HG02981 (cell line): ENCODE measurements around the gene PLD1.
"Not testable (repeated sequence)": the region's sequence is repeated elsewhere in the genome, so short reads cannot be mapped to it uniquely, and the experiment has no call there.

Source experiments
- ATAC-seq: cut with Tn5 transposase; IDR thresholded peaks from one replicate; pipeline ENCODE4 v1.9.1; 2021; ENCODE audit warnings: mild to moderate bottlenecking, moderate library complexity; ENCODE audit not compliant: unreplicated experiment

PLD1 gene

DNA sequence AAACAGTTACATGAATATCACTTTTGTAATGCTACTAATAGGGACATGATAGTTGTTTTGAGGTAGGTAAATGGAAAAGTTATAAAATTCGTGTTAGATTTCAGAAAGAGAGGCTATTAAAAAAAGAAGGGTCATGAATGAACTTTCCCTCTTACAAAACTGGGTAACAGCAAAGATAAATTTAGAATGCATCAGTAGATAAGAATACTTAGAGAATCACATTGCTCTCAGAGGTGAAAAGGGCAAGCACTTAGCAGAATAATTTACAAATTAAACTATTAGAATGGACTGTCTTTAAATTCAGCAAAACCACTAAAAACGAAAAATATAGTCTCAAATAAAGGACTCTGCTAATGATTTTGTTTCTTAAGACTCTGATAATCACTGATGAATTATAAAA lies 167.2 kb downstream of the PLD1 start:
- ATAC-seq = no peak

DNA sequence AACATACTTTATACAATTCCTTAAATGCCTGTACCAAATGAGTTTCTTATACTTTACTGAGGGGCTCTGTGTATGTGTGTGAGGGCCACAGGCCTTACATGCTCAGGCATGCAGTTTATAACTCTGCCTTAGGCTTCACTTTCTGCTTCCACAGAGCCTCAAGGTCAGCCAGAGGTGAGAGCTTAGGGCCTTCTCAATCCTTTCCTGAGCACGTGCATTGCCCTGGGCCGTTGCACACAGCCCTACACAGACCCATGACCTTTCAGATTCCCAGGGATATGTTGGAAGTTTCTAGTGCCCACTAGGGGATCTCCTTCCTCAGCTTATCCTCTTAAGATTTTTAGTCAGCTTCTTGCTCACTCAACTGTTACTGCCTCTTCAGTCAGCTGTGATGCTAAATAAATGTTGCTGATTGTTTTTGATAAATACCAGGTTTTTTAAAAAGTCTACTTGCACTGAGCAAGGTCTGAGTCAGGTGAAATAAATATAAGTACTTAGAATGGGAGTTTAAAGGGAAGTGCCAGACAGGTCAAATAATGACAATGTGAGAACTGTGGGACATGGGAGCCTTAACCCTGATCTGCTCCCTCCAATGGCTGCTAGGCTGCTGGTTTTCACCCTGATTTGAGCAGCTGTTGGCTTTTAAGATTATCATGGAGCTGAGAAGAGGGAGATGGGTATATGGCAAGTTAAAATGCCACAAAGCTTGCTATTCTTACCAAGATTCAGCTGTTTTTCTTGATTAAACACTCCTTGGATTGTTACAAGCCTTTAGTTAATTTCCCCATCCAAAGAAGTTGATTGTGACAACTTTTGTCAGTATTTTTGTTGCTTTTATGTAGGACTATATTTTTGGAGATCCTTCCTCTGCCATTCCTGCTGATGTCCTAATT lies 169.5 kb downstream of the PLD1 start:
- ATAC-seq = no peak

DNA sequence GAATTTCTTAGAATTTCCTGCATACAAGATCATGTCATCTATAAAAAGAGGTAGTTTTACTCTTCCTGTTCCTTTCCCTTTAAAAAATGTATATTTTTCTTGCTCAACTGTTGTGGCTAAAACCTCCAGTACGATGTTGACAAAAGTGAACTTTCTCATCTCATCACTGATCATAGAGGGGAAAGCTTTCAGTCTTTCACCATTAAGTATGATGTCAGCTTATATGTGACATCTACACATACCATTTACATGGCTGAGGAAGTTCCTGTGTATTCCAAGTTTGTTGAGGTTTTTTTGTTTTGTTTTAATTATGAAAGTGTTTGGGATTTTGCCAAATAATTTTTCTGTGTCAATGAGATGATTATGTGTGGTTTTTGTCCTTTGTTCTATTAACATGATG lies 173.6 kb downstream of the PLD1 start:
- ATAC-seq = no peak

DNA sequence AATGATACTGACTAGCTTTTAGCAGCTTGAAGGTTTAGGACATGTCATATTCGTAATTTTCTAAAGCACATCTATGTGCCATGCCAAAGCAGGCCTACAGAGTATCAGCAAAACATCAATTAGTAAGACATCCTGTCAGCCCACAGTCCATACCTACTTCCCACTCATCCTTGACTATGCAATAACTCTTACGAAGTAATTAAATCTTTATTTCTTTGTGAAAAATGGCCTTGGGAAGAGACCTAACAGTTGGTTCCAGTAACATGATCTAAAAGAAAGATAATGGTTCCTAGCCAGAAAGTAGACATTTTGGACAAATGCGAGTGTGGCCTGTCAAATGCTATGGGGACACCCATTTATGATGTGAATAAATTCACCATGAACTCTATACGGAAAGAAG lies 177.5 kb downstream of the PLD1 start:
- no peak for ATAC-seq

DNA sequence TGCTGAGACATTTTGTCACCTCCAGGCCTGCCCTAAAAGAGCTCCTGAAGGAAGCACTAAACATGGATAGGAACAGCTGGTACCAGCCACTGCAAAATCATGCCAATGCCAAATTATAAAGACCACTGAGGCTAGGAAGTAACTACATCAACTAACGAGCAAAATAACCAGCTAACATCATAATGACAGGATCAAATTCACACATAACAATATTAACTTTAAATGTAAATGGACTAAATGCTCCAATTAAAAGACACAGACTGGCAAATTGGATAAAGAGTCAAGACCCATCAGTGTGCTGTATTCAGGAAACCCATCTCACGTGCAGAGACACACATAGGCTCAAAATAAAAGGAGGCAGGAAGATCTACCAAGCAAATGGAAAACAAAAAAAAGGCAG lies 183.5 kb downstream of the PLD1 start:
- not testable (repeated sequence) for ATAC-seq

DNA sequence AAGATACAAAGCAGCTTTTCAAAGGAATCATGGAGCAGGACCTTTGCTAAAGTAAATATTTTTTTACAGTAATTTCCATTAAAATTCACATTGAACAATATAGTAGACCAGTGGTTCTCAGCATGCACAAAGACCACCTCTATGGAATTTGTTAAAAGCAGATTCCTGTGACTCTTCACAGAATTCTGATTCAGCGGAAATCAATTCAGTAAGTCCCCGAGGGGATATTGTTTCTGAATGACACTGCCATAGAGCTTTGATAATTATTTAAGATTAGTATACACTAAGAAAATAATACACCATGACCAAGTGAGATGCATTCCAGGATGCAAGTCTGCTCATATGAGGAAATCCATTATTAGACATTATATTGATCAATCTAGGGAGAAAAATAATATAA lies 188.2 kb downstream of the PLD1 start:
- ATAC-seq = no peak

DNA sequence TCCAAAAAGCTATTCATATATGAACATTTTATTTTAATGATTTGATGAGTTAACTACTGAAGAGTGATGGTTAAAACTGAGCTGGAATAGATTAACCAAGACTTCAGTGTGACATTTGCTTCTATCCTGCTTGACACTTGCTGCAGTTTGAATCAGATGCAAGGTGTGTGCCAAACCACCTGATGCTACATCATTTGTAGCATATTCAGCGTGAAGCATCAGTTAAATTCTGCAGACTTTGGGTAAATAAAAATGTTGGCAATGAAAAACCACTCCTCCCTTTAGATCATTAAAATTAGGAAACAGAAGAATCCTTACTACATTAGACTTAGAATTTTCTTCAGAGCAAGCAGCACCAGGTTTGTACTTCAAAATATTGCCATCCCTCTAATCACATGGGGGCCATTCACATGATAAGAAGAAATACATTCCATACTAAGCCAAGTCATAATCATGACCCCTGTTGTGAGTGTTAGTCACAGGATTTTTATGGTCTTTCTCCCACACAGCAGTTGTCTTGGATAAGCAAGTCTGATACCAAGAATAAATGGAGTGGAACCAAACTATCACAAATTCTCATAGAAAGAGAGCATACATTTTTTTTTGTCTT lies 189.4 kb downstream of the PLD1 start:
- ATAC-seq = no peak

DNA sequence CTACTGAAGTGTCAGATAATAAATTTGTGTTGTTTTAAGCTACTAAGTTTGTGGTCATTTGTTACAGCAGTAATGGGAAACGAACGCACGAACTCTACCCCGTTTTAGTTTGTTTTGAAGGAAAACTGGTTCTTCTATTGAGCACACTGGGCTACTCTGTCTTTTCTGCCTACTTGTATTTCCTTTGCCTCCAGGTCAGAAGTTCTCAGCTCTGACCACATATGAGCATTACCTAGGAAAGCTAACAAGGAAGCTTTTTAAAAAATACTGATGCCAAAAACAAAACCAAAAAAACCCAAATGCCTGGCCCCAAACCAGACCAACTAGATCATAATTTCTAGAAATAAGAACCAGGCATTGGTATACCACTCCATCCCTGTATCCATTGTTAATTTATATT lies 193.5 kb downstream of the PLD1 start:
- no peak for ATAC-seq

DNA sequence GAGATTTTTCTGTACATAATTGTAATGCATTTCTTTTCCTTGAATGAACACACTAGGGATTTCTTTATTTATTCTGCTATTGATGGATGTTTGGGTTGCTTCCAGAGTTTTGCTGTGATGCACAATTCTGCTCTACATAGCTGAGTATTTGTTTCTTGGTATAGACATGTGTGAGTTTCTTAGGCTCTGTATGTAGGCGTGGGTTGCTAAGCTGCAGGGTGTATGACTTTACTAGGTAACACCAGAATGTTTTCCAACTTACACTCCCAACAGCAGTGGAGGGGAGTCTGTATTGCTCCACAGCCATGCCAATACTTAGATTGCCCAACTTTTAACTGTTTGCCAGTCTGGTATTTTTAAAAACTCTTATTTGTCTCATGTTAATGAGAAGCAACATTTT lies 194.6 kb downstream of the PLD1 start:
- ATAC-seq = no peak

DNA sequence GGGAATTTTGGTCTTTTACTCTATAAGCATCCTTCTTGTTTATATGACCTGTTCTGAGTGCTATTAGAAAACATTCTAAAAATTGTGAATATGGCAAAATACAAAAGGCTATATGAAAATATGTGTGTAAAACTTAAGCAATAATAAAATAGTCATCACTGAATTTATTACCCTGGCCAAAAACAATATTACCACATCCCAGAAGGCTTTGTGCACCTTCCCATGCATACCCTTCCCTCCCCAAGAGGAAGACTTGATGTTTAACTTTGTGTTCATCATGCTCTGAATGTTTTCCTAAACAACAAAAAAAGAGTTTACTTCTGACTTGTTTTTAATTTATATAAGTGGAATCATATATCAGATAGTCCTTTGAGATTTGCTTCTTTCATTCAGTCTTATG lies 195.0 kb downstream of the PLD1 start:
- ATAC-seq = no peak

DNA sequence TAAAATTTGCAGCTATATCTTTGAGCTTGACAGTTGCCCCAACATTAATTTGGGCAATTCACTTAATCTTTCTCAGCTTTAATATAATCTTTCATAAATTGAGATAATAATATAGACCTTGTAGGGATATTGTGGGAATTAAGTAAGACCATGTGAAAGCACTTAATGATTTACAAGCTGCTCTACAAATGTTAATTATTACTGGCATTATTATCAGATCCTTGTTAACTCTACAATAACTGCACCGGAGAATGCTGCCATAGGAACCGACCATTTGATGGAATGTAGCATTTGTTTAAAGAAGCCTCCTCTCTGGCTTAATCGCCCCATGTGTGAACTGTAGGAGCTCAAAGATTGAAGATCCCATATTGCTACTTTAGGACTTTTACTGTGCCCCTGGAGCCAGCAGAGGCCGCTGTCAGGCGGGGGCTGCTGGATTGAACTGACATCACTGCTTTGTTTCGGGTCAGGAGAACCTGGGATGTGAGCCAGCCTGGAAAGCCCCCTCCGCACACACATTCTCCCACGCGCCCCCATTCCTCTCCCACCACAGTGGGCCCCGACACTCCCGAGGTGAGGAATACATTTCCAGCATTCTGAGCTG lies 195.9 kb downstream of the PLD1 start:
- no peak for ATAC-seq

DNA sequence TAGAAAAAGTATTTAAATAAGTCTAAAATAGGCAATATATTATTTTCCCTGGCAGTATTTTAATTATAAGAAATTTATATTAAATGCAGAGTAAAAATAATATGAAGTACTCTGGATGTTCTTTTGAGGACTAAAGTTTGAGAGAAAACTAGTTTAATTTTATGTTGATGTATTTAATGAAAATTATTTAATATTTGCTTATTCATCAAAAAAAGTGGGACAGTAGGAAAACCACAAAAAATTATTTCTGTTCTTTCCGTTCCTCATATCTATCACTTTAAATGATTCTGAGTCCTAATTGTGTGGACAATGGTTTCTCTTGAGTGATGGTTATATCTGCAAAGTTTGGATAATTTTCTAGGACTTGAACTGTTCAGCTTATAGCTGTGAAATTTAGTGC lies 202.8 kb downstream of the PLD1 start:
- ATAC-seq = no peak

DNA sequence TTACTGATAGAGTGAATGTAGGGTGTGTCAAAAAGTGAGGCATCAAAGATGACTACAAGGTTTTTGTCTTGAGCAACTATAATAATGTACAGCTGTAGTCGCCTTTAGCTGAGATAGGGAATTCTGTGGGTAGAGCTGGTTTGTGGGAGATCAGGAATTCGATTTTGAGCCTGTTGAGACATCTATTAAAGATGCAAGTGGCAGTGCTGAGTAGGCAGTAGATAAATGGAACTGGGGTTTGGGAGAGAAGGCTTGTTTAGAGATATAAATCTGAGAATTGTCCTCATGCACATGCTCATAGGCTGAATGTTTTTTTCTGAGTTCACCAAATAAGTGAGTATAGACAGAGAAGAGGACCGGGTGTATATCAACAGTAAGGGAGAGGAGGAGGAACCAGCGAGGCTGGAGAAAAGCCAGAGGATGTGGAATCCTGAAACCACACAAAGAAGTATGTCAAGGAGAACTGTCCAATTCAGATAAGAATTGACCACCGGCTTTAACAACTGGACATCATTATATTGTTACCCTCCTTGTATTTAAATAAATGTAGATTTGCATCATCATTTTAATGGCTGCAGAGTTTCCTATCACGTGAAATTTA lies 204.0 kb downstream of the PLD1 start:
- no peak for ATAC-seq

DNA sequence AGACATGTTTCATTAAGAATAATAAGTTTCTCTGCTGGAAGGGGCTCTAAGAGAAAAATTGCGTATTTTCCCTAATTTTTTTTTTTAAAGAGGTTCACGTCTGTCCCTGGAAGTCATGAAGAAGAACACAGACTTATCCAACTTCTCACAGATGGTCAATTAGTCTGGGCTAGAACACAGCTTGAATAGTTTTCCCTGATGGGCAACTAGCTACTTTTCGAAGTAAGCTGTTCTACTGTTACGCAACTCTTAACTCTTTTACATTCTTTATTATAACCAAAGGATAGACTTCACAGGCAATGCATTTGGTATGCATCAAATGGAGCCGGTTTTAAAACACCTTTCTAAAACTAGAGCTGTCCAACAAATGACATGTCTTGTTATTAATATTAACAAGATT lies 205.9 kb downstream of the PLD1 start:
- no peak for ATAC-seq

DNA sequence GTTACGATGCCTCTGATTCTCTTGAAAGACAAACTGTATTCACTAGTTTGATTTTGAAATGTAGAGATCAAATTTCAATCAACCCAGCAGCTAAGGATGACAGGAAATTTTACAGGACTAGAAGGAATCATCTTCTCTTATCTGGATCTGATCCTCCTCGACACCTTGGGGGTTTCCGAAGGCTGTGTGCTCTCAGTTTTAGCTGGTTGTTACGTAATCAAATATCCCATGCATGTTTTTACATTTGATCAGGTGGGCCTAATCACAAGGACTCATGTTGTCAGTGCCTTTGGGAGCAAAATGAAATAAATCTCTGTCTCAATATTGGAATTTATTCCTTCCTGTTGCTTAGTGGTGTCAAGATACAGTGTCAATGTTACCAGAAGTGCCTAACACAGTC lies 208.2 kb downstream of the PLD1 start:
- ATAC-seq = no peak

DNA sequence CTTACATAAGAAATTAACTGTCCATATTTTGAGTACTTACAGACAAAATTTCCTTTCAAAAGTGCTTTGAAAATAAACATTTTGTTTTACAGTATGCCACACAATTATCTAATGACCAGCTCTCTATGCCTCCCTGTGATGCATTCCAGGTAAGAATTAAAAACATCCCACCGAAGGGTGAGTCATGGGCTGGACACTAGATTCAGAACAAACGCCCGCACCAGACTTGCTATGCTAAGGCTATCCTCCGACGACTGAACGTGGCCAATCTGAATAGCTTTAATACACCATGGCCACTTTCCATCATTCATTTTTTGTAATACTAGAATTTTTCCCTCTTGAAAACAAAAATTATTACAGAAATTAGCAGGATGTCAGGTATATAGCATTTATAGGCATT lies 210.3 kb downstream of the PLD1 start:
- no peak for ATAC-seq

DNA sequence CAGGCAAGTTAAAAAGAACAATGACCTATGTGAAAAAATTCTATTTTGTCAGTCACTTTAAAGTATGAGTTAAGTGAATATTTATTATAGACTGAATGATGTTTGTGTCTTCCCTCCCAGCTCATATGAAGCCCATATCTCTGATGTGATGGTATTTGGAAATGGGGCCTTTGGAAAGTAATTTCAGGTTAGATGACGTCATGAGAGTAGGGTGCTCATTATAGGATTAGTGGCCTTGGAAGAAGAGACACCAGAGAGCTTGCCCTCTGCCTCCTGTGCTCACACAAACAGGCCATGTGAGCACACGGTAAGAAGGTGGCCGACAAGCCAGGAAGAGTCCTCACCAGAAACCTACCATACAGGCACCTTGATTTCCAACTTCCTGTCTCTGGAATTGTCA lies 211.3 kb downstream of the PLD1 start:
- ATAC-seq = no peak

DNA sequence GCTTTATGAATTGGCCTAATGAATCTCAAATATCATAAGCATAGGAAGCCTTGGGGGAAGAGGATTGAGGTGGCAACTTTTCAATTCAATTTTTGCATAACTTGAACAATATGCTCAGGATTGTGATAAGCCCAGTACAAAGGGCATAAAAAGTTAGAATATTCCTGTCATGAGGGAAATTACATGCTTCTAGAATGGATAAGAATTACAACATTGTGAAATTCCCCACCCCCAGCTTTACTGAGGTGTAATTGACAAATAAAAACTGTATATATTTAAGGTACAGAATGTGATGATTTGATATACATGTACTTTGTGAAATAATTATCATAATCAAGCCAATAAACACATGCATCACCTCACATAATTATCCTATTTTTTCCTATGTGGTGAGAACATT lies 217.5 kb downstream of the PLD1 start:
- no peak for ATAC-seq

DNA sequence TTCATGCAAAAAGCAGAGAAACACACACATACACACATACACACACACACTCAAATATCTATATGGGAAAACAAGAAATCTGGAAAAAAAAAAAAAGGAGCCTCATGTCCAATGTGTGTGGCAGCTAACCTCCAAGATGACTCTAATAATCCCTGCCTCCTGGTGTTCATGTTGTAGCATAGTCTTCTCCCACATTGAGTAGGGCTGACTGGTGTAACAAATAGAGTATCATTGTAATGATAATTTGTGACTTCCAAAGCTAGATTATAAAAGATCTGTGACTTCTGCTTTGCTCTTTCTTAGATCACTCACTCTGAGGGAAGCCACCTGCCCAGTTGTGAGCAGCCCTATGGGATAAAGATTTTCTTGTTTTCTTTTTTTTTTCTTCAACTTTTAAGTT lies 219.2 kb downstream of the PLD1 start:
- ATAC-seq = no peak

DNA sequence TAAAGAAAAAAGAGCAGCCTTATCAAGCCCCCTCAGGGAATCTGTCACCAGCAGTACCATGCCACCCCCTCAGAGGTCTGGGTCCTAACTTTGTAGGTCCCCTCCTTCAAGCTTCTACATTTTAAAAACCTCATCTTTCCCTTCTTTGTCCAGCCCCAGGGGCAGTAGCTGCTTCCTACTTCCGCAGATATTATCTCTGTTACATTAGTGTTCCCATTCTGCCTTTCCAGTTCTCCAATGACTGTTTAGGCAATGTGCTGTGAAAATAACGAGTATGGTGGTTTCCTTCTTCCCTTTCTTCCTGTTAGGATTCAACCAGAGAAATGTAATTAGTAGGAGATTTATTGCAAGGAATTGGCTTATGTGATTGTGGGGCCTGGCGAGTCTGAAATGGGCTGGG lies 224.0 kb downstream of the PLD1 start:
- no peak for ATAC-seq

DNA sequence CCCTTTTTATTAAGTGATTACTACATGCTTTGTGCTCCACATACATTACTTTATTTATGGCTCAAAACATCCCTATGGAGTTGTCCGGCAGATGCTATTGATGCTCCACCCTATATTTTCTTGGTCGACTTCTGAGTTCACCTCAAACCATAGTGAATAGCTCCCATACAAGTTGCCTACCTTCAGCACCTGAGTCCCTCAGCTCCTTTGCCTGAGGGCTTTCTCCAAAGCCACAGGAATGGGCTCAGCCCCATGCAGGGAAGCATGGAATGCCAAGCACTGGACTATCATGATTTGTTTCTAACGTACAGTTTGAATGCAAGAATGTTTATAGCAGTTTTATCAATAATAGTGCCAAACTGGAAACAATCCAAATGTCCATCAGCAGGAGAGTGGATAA lies 225.2 kb downstream of the PLD1 start:
- no peak for ATAC-seq

DNA sequence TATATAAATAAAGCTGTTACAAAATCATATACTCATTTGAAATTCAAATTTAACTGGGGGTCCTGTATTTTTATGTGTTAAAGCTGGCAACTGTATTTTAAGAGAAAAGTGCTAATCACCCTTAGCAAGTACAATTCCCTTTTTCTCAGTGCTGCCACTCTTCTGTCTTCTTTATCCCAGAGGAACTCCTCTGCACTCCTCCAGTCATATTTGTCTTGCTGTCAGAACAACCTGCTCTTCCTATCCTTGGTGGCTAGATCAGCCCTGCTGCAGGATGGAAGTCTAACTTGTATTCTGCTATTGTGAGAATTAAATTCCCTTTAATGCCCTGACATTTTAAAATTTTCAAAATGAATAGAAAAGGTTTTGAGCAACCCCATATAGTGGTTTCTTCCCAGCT lies 226.2 kb downstream of the PLD1 start:
- no peak for ATAC-seq
